Keratinocyte (primary cell): ENCODE measurements around the gene C14orf119. TPM values are rescaled to one million over a fixed set of nuclear protein-coding genes. Genes with fewer than 3 reads are reported as not detected.

Experiments used
- DNase-seq: peaks from one replicate; pipeline ENCODE4 v3.0.0-alpha.2; 2011; ENCODE audit warnings: low read depth, missing footprints, low spot score
- FAIRE-seq: peaks from 2 replicates; lab custom pipeline; 2011; peaks lifted over from hg19 to GRCh38; lab: Jason Lieb, UNC
- H2AFZ ChIP-seq: 2 replicates; pipeline ENCODE4 v1.6.0; 2012; ENCODE audit warnings: low read length, control low read depth, inconsistent platforms; ENCODE audit not compliant: control insufficient read depth
- H3K27ac ChIP-seq: 2 replicates; pipeline ENCODE4 v1.5.1; 2011; ENCODE audit warnings: low read length; ENCODE audit not compliant: control insufficient read depth, insufficient read depth
- H3K27me3 ChIP-seq: 3 replicates; pipeline ENCODE4 v1.6.0; 2011; ENCODE audit warnings: low read length; ENCODE audit not compliant: control insufficient read depth, insufficient read depth; ENCODE audit errors: extremely low read depth
- H3K36me3 ChIP-seq, 2 experiments: 2 replicates in 1 of 2; 3 replicates in 1 of 2; pipeline ENCODE4 v1.5.1; 2011; ENCODE audit warnings: low read length in 2 of 2, mild to moderate bottlenecking in 1 of 2; ENCODE audit not compliant: control insufficient read depth in 2 of 2, insufficient read depth in 2 of 2; ENCODE audit errors: extremely low read depth in 1 of 2
- H3K4me1 ChIP-seq: 3 replicates; pipeline ENCODE4 v1.5.1; 2011; ENCODE audit warnings: low read length; ENCODE audit not compliant: control insufficient read depth, insufficient read depth; ENCODE audit errors: extremely low read depth
- H3K4me2 ChIP-seq: 3 replicates; pipeline ENCODE4 v1.6.0; 2011; ENCODE audit warnings: low read depth, low read length; ENCODE audit not compliant: control insufficient read depth, insufficient read depth; ENCODE audit errors: extremely low read depth
- H3K4me3 ChIP-seq, 3 experiments: fragments of 200-600 bp in 1 of 3; sonication (generic) in 1 of 3; 2 replicates in 2 of 3; 3 replicates in 1 of 3; pipeline ENCODE4 v1.5.1; 2011 to 2016; ENCODE audit warnings: low read length in 3 of 3, mild to moderate bottlenecking in 3 of 3, control low read depth in 2 of 3, inconsistent platforms in 1 of 3, low read depth in 1 of 3, mixed read lengths in 1 of 3, mixed run types in 1 of 3, moderate library complexity in 1 of 3; ENCODE audit not compliant: control insufficient read depth in 2 of 3, insufficient read depth in 2 of 3; ENCODE audit errors: extremely low read depth in 1 of 3
- H3K79me2 ChIP-seq: 2 replicates; pipeline ENCODE4 v1.6.0; 2012; ENCODE audit warnings: low read length; ENCODE audit not compliant: control insufficient read depth, insufficient read depth
- H3K9ac ChIP-seq: 3 replicates; pipeline ENCODE4 v1.6.0; 2011; ENCODE audit warnings: low read length; ENCODE audit not compliant: control insufficient read depth, insufficient read depth; ENCODE audit errors: extremely low read depth
- H3K9me1 ChIP-seq: 3 replicates; pipeline ENCODE4 v1.6.0; 2011; ENCODE audit warnings: low read length; ENCODE audit not compliant: control insufficient read depth, insufficient read depth; ENCODE audit errors: extremely low read depth
- H3K9me3 ChIP-seq: 2 replicates; pipeline ENCODE4 v1.5.1; 2012; ENCODE audit warnings: low read depth, low read length; ENCODE audit not compliant: control insufficient read depth
- H4K20me1 ChIP-seq: 3 replicates; pipeline ENCODE4 v1.6.0; 2011; ENCODE audit warnings: low read length; ENCODE audit not compliant: control insufficient read depth, insufficient read depth; ENCODE audit errors: extremely low read depth
- CTCF ChIP-seq, 3 experiments: IDR thresholded peaks in 1 of 3; conservative IDR thresholded peaks in 1 of 3; optimal IDR thresholded peaks in 1 of 3; 2 replicates in 2 of 3; 3 replicates in 1 of 3; pipeline versions ENCODE3 to v1.5.1; 2011; ENCODE audit warnings: low read length in 3 of 3, mild to moderate bottlenecking in 3 of 3, moderate library complexity in 2 of 3, control low read depth in 1 of 3, inconsistent platforms in 1 of 3; ENCODE audit not compliant: insufficient read depth in 2 of 3; ENCODE audit errors: extremely low read depth in 1 of 3
- EZH2 ChIP-seq: IDR thresholded peaks from one replicate; pipeline ENCODE4 v1.6.1; 2012; ENCODE audit warnings: inconsistent platforms, mild to moderate bottlenecking, low read length, moderate library complexity
- dilution Hi-C: fragments of 300-500 bp; cut with MboI; formaldehyde crosslinking; loops from one replicate; pipeline ENCODE4 v1.7.0; 2020; ENCODE audit warnings: low sequenced_read_pairs; ENCODE audit not compliant: extremely low pct_ligation_motif_present
- polyA plus RNA-seq, 5 experiments: library from polyadenylated mRNA; depleted of rRNA in 3 of 5; stranded (reverse) in 3 of 5; stranded (forward) in 1 of 5; unstranded in 1 of 5; fragments of >200 nt; gene quantifications; 1 replicate in 1 of 5; 2 replicates in 3 of 5; 3 replicates in 1 of 5; pipeline versions ENCODE4 v1.2.1 to v1.2.3, GENCODE V29; 2011 to 2012; ENCODE audit warnings: missing spikeins in 2 of 5, low read depth in 1 of 5, low replicate concordance in 1 of 5

The C14orf119 gene
- polyA plus RNA-seq, 1 donor (not counting 4 experiments of a cell fraction or from before 2014, with no cell fraction given): 73.7 TPM

DNA sequence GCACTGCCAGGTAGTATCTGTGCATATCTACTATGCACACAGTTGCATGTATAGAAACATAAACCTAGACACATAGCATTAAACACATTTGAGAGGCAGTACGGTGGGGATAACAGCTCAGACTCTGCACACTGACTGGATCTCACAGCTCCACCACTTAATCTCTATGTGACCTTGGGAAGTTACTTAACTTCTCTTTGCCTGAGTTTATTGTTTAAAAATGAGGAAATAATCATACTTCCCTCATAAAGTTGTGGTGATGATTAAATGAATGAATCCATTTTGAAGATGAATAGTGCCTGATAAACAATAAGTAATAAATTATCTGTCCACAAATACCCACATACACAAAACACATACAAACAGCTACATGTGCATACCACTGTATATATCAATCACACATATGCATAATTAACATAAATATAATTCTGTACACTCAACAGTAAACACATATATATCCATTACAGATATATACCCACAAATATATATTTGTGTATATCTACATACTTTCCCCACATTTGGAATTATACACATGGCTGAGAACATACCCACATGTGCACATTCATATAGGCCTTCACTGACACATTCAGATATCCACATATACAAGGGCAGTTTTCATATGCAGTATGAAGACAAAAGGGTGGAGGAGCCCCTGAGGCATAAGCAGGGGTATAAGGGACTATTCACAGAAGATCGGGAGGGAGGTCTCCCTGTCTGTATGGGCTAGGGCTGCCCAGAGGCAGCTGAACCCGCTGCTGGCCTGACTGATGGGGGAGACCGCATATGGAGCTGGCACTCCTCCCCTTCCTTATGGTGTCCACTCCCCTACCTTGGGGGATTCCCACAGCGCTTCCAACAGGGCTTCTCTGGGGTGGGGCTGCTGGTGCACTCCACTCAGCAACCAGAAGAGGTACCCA is 43.9 kb upstream of the C14orf119 start:
- FAIRE-seq (no peak), DNase-seq (no peak)
- no peak overlapping the region for H3K9ac ChIP-seq
- no peak for TF ChIP-seq CTCF (optimal IDR thresholded peaks at IDR 0.05 in 1 of 3, IDR thresholded peaks at IDR 0.05 in 1 of 3, conservative IDR thresholded peaks at IDR 0.05 in 1 of 3; ENCODE audit: extremely low read depth in 1 of 3, insufficient read depth in 2 of 3, low read length in 3 of 3)
- H3K27me3 ChIP-seq: no peaks in the 10 kb centered on the region
- no peaks in the 10 kb centered on the region for H3K79me2 ChIP-seq
- H3K4me1 ChIP-seq: peaks cover 14% of the 10 kb centered on the region
- no peak overlapping the region for H3K4me3 ChIP-seq
- H3K27ac ChIP-seq: no peak overlapping the region
- no peak overlapping the region for H2AFZ ChIP-seq
- H3K4me2 ChIP-seq: no peak overlapping the region
- H3K9me1 ChIP-seq: no peaks in the 10 kb centered on the region
- no peaks in the 10 kb centered on the region for H3K9me3 ChIP-seq
- no peaks in the 10 kb centered on the region for H3K36me3 ChIP-seq
- dilution Hi-C loops: no loop called here
- H4K20me1 ChIP-seq: no peaks in the 10 kb centered on the region

GRCh38 chr14:23052182-23052623 is 43.1 kb upstream of the C14orf119 start:
- peak overlapping the region; percentile 22 for H2AFZ ChIP-seq

More at GRCh38 chr14:23052182-23052623, 43.1 kb upstream of the C14orf119 start:
- H3K4me1 ChIP-seq: peaks cover 21% of the 10 kb centered on the region
- DNase-seq (no peak), FAIRE-seq (no peak)
- no peaks in the 10 kb centered on the region for H3K27me3 ChIP-seq
- H3K79me2 ChIP-seq: no peaks in the 10 kb centered on the region
- H3K36me3 ChIP-seq: no peaks in the 10 kb centered on the region
- no peak overlapping the region for H3K4me2 ChIP-seq
- TF ChIP-seq CTCF (optimal IDR thresholded peaks at IDR 0.05 in 1 of 3, IDR thresholded peaks at IDR 0.05 in 1 of 3, conservative IDR thresholded peaks at IDR 0.05 in 1 of 3; ENCODE audit: extremely low read depth in 1 of 3, insufficient read depth in 2 of 3, low read length in 3 of 3): peak; percentile 59 to 81 (median 80)
- TF ChIP-seq EZH2: no peak
- H3K4me3 ChIP-seq: no peak overlapping the region
- H3K9me1 ChIP-seq: no peaks in the 10 kb centered on the region
- no peak overlapping the region for H3K9ac ChIP-seq
- no peak overlapping the region for H3K27ac ChIP-seq
- H3K9me3 ChIP-seq: no peaks in the 10 kb centered on the region
- dilution Hi-C loops: no loop called here
- no peaks in the 10 kb centered on the region for H4K20me1 ChIP-seq
